Loucy (cell line): ENCODE measurements around the gene PSMF1.

ENCODE experiments used
- H2AFZ ChIP-seq: fragments of 200-600 bp; sonication (generic); 2 replicates; pipeline ENCODE4 v1.6.0; 2016; ENCODE audit warnings: antibody characterized with exemption, mild to moderate bottlenecking, low read length, moderate library complexity
- H3F3A ChIP-seq: fragments of 200-600 bp; 2 replicates; pipeline ENCODE4 v1.6.0; 2016; ENCODE audit warnings: antibody characterized with exemption, low read depth, mild to moderate bottlenecking
- H3K27me3 ChIP-seq: fragments of 200-600 bp; sonication (generic); 2 replicates; pipeline ENCODE4 v1.6.1; 2014; ENCODE audit warnings: low read length, mild to moderate bottlenecking; ENCODE audit not compliant: insufficient read depth, poor library complexity, severe bottlenecking
- H3K36me3 ChIP-seq: fragments of 200-600 bp; sonication (generic); 2 replicates; pipeline ENCODE4 v1.6.1; 2016; ENCODE audit warnings: low read length; ENCODE audit not compliant: insufficient read depth
- H3K4me1 ChIP-seq: fragments of 200-600 bp; sonication (generic); 2 replicates; pipeline ENCODE4 v1.5.1; 2014; ENCODE audit warnings: low read length, mild to moderate bottlenecking; ENCODE audit not compliant: insufficient read depth, poor library complexity, severe bottlenecking
- H3K4me2 ChIP-seq: fragments of 200-600 bp; sonication (generic); 2 replicates; pipeline ENCODE4 v1.6.0; 2014; ENCODE audit warnings: antibody characterized with exemption, low read length, low read depth, mild to moderate bottlenecking; ENCODE audit not compliant: poor library complexity, severe bottlenecking
- H3K4me3 ChIP-seq: fragments of 200-600 bp; sonication (generic); 2 replicates; pipeline ENCODE4 v1.5.1; 2014; ENCODE audit warnings: low read length, mild to moderate bottlenecking, mixed read lengths; ENCODE audit not compliant: poor library complexity, severe bottlenecking
- H3K79me2 ChIP-seq: fragments of 200-600 bp; sonication (generic); 2 replicates; pipeline ENCODE4 v1.6.1; 2014; ENCODE audit warnings: low read length; ENCODE audit not compliant: insufficient read depth
- H3K9ac ChIP-seq: fragments of 200-600 bp; sonication (generic); 2 replicates; pipeline ENCODE4 v1.6.0; 2014; ENCODE audit warnings: mild to moderate bottlenecking, low read depth, low read length, moderate library complexity; ENCODE audit not compliant: poor library complexity, severe bottlenecking
- H3K9me2 ChIP-seq: fragments of 200-600 bp; sonication (generic); replicated peaks from 2 replicates; pipeline ENCODE4 v1.6.1; 2016; ENCODE audit warnings: low read depth, low read length, mixed read lengths
- H3K9me3 ChIP-seq: fragments of 200-600 bp; sonication (generic); 2 replicates; pipeline ENCODE4 v1.6.1; 2014; ENCODE audit warnings: mild to moderate bottlenecking, antibody characterized with exemption, low read length, low read depth; ENCODE audit not compliant: insufficient read depth
- H4K20me1 ChIP-seq: fragments of 200-600 bp; sonication (generic); 2 replicates; pipeline ENCODE4 v1.6.0; 2014; ENCODE audit warnings: antibody characterized with exemption, low read length, mild to moderate bottlenecking; ENCODE audit not compliant: insufficient read depth, poor library complexity, severe bottlenecking
- EZH2phosphoT487 ChIP-seq: fragments of 200-600 bp; IDR thresholded peaks from 2 replicates; pipeline ENCODE4 v1.6.1; 2018; ENCODE audit warnings: antibody characterized with exemption, mild to moderate bottlenecking, moderate library complexity, borderline replicate concordance
- TF ChIP-seq, protein P1 (sequence below): fragments of 200-600 bp; sonication (generic); conservative IDR thresholded peaks from 2 replicates; pipeline ENCODE4 v1.5.1; 2014; ENCODE audit warnings: mild to moderate bottlenecking, antibody characterized with exemption, low read length

The PSMF1 gene

DNA sequence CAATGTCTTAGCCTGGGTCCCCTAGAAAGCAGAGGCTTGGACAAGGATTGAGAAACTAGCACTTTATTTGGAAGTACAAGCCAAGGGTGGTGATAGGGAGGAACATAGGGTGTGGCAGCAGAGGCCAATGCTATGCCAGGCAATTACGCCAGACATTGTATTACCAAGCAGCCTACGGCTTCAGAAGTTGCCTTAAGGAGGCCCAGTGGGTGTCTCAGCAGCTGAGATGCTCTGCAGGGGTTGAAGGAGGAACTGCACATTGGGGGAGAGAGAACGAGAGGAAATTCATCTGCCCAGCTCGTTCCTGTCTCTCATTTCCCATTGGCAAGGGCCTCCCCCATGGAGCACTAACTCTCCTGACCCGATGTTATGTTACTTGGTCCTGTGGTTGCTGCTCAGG, 85.7 kb downstream of the PSMF1 start:
- H3K4me3 ChIP-seq = no peak overlapping the region
- H3K9me3 ChIP-seq = no peaks in the 10 kb centered on the region
- H3K9me2 ChIP-seq = no peaks in the 10 kb centered on the region
- H2AFZ ChIP-seq = no peak overlapping the region
- H3K27me3 ChIP-seq = no peaks in the 10 kb centered on the region
- no peaks in the 10 kb centered on the region for H3F3A ChIP-seq
- no peak overlapping the region for H3K4me2 ChIP-seq
- TF ChIP-seq EZH2phosphoT487 = no peak
- TF ChIP-seq, protein P1, sequence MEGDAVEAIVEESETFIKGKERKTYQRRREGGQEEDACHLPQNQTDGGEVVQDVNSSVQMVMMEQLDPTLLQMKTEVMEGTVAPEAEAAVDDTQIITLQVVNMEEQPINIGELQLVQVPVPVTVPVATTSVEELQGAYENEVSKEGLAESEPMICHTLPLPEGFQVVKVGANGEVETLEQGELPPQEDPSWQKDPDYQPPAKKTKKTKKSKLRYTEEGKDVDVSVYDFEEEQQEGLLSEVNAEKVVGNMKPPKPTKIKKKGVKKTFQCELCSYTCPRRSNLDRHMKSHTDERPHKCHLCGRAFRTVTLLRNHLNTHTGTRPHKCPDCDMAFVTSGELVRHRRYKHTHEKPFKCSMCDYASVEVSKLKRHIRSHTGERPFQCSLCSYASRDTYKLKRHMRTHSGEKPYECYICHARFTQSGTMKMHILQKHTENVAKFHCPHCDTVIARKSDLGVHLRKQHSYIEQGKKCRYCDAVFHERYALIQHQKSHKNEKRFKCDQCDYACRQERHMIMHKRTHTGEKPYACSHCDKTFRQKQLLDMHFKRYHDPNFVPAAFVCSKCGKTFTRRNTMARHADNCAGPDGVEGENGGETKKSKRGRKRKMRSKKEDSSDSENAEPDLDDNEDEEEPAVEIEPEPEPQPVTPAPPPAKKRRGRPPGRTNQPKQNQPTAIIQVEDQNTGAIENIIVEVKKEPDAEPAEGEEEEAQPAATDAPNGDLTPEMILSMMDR = no peak
- H4K20me1 ChIP-seq = no peaks in the 10 kb centered on the region
- no peaks in the 10 kb centered on the region for H3K36me3 ChIP-seq
- H3K9ac ChIP-seq = no peak overlapping the region
- no peaks in the 10 kb centered on the region for H3K79me2 ChIP-seq
- peaks cover 5% of the 10 kb centered on the region for H3K4me1 ChIP-seq

DNA sequence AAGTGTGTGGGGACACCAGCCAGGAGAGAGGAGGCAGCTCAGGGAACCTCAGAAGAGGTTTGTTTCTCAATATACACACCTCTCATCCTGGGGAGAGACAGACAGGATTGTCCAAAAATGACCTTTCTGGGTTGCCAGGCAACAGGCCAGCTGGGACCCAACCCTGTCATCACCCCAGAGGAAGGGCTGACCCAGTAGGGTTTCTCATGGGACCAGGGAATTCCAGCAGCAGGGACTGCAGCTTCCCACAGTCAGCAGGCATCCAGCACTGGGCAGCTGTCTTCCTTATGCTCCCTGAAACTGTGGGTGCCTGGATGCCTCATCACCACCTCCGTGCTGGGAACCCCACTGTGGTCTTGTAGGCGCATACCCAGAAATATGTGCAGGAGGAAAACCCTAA, 86.2 kb downstream of the PSMF1 start:
- no peak overlapping the region for H2AFZ ChIP-seq
- no peaks in the 10 kb centered on the region for H3K36me3 ChIP-seq
- no peaks in the 10 kb centered on the region for H3K27me3 ChIP-seq
- no peaks in the 10 kb centered on the region for H4K20me1 ChIP-seq
- H3K9me2 ChIP-seq = no peaks in the 10 kb centered on the region
- no peak for TF ChIP-seq EZH2phosphoT487
- TF ChIP-seq, protein P1 = no peak
- H3K4me1 ChIP-seq = peaks cover 3% of the 10 kb centered on the region
- H3K4me3 ChIP-seq = no peak overlapping the region
- no peaks in the 10 kb centered on the region for H3F3A ChIP-seq
- H3K9ac ChIP-seq = no peak overlapping the region
- H3K4me2 ChIP-seq = no peak overlapping the region
- no peaks in the 10 kb centered on the region for H3K79me2 ChIP-seq
- H3K9me3 ChIP-seq = no peaks in the 10 kb centered on the region

DNA sequence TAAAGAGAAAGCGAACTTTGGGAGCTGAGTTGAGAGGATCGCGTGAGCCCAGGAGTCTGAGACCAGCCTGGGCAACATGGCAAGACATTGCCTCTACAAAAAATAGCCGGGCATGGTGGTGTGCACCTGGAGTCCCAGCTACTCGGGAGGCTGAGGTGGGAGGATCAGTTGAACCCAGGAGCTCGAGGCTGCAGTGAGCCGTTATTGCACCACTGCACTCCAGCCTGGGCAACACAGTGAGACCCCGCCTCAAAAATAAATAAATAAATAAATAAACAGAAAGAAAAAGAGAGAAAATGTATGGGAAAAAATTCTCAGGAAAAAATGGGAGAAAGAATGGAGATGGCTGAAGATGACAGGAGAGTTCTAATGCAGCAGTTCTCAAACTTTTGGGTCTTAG, 87.4 kb downstream of the PSMF1 start:
- no peaks in the 10 kb centered on the region for H3K36me3 ChIP-seq
- no peaks in the 10 kb centered on the region for H3K27me3 ChIP-seq
- H3K79me2 ChIP-seq = no peaks in the 10 kb centered on the region
- H3K9me3 ChIP-seq = no peaks in the 10 kb centered on the region
- H3F3A ChIP-seq = no peaks in the 10 kb centered on the region
- no peak overlapping the region for H3K4me2 ChIP-seq
- H3K9ac ChIP-seq = no peak overlapping the region
- H3K9me2 ChIP-seq = no peaks in the 10 kb centered on the region
- no peaks in the 10 kb centered on the region for H4K20me1 ChIP-seq
- no peaks in the 10 kb centered on the region for H3K4me1 ChIP-seq
- H3K4me3 ChIP-seq = no peak overlapping the region
- H2AFZ ChIP-seq = no peak overlapping the region
- TF ChIP-seq, protein P1 = no peak
- TF ChIP-seq EZH2phosphoT487 = no peak
